SK-N-SH (cell line): ENCODE measurements around the gene RPL4. TPM values are rescaled to one million over a fixed set of nuclear protein-coding genes. Genes with fewer than 3 reads are reported as not detected.

Source experiments
- CTCF ChIA-PET: fragments of 300-600, 350-600 bp; formaldehyde crosslinking; extraction: SDS; loops from one replicate; lab custom pipeline; 2021; lab: Yijun Ruan, JAX
- POLR2A ChIA-PET: fragments of 350-600 bp; sonication (Branson Sonifier 250); formaldehyde crosslinking; extraction: SDS; loops from one replicate; lab custom pipeline; 2020; ENCODE audit warnings: antibody characterized with exemption, inconsistent platforms; lab: Yijun Ruan, JAX
- DNase-seq: peaks from one replicate; pipeline ENCODE4 v3.0.0; 2012
- H2AFZ ChIP-seq: fragments of 200-600 bp; sonication (generic); 2 replicates; pipeline ENCODE4 v1.8.1; 2016; ENCODE audit warnings: antibody characterized with exemption, mild to moderate bottlenecking, low read depth
- H3F3A ChIP-seq: fragments of 200-600 bp; sonication (generic); replicated peaks from 2 replicates; pipeline ENCODE3; 2016; ENCODE audit warnings: antibody characterized with exemption, mild to moderate bottlenecking; ENCODE audit not compliant: insufficient read depth
- H3K27ac ChIP-seq, 2 experiments: fragments of 200-500 bp in 1 of 2; fragments of 200-600 bp in 1 of 2; sonication (Bioruptor generic) in 1 of 2; sonication (generic), shearing (Covaris generic) in 1 of 2; 2 replicates each; pipeline versions ENCODE4 v1.5.1 to v1.6.1; 2014 to 2016; ENCODE audit warnings: low read depth in 2 of 2, inconsistent platforms in 1 of 2, low read length in 1 of 2, mild to moderate bottlenecking in 1 of 2, mixed read lengths in 1 of 2
- H3K27me3 ChIP-seq: fragments of 200-600 bp; sonication (generic), shearing (Covaris generic); 2 replicates; pipeline ENCODE4 v1.6.1; 2016; ENCODE audit warnings: mixed run types; ENCODE audit not compliant: insufficient read depth
- H3K36me3 ChIP-seq, 2 experiments: fragments of 200-500 bp in 1 of 2; fragments of 200-600 bp in 1 of 2; sonication (Bioruptor generic) in 1 of 2; sonication (generic) in 1 of 2; replicated peaks in 1 of 2; 2 replicates each; pipeline versions ENCODE3 to v1.5.1; 2014 to 2016; ENCODE audit warnings: low read length in 1 of 2, mild to moderate bottlenecking in 1 of 2; ENCODE audit not compliant: insufficient read depth in 2 of 2, control insufficient read depth in 1 of 2
- H3K4me1 ChIP-seq, 2 experiments: fragments of 200-500 bp in 1 of 2; fragments of 200-600 bp in 1 of 2; sonication (Bioruptor generic) in 1 of 2; sonication (generic), shearing (Covaris generic) in 1 of 2; 2 replicates each; pipeline versions ENCODE4 v1.5.1 to v1.6.1; 2014 to 2016; ENCODE audit warnings: low read depth in 1 of 2, low read length in 1 of 2, mixed run types in 1 of 2; ENCODE audit not compliant: insufficient read depth in 2 of 2, control insufficient read depth in 1 of 2
- H3K4me2 ChIP-seq: fragments of 200-600 bp; sonication (generic), shearing (Covaris generic); 2 replicates; pipeline ENCODE4 v1.6.1; 2017; ENCODE audit warnings: mixed run types
- H3K4me3 ChIP-seq, 2 experiments: fragments of 200-500 bp in 1 of 2; fragments of 200-600 bp in 1 of 2; sonication (Bioruptor generic) in 1 of 2; sonication (generic), shearing (Covaris generic) in 1 of 2; 2 replicates each; pipeline versions ENCODE4 v1.5.1 to v1.8.1; 2014 to 2016; ENCODE audit warnings: low read depth in 2 of 2, inconsistent platforms in 1 of 2, low read length in 1 of 2, mild to moderate bottlenecking in 1 of 2, mixed read lengths in 1 of 2, moderate library complexity in 1 of 2
- H3K79me2 ChIP-seq: fragments of 200-600 bp; sonication (generic); 2 replicates; pipeline ENCODE4 v1.8.1; 2017; ENCODE audit warnings: mild to moderate bottlenecking; ENCODE audit not compliant: insufficient read depth
- H3K9ac ChIP-seq: fragments of 200-600 bp; sonication (generic); 2 replicates; pipeline ENCODE4 v1.6.1; 2017; ENCODE audit warnings: mixed run types
- H3K9me2 ChIP-seq: fragments of 200-600 bp; sonication (generic); 2 replicates; pipeline ENCODE4 v1.6.1; 2017; ENCODE audit warnings: mixed run types
- H3K9me3 ChIP-seq: fragments of 200-600 bp; sonication (generic); 2 replicates; pipeline ENCODE4 v1.6.1; 2017; ENCODE audit warnings: mixed run types, mild to moderate bottlenecking, moderate library complexity
- H4K20me1 ChIP-seq: fragments of 200-600 bp; sonication (generic); 2 replicates; pipeline ENCODE4 v1.6.1; 2017; ENCODE audit warnings: mild to moderate bottlenecking, mixed run types; ENCODE audit not compliant: insufficient read depth
- CTCF ChIP-seq: fragments of 200-600 bp; sonication (generic); IDR thresholded peaks from 2 replicates; pipeline ENCODE4 v1.6.1; 2017; ENCODE audit warnings: antibody characterized with exemption, mild to moderate bottlenecking, moderate library complexity
- ELF1 ChIP-seq: IDR thresholded peaks from 2 replicates; pipeline ENCODE4 v1.4.0; 2012
- FOXM1 ChIP-seq: IDR thresholded peaks from 2 replicates; pipeline ENCODE4 v1.4.0; 2012; ENCODE audit warnings: low read depth, mild to moderate bottlenecking
- GATA2 ChIP-seq: sonication (generic); formaldehyde crosslinking; IDR thresholded peaks from 2 replicates; pipeline ENCODE4 v1.5.0; 2020; ENCODE audit warnings: mild to moderate bottlenecking, missing genetic modification reagents
- MAX ChIP-seq: IDR thresholded peaks from 2 replicates; pipeline ENCODE4 v1.4.0; 2012; ENCODE audit warnings: low read depth
- MEF2A ChIP-seq: IDR thresholded peaks from 2 replicates; pipeline ENCODE4 v1.4.0; 2012; ENCODE audit warnings: low read depth, borderline replicate concordance
- MXI1 ChIP-seq: IDR thresholded peaks from 2 replicates; pipeline ENCODE4 v1.6.1; 2012; ENCODE audit warnings: mild to moderate bottlenecking, low read depth, low read length, improper control_type of control experiment
- NFIC ChIP-seq: IDR thresholded peaks from 2 replicates; pipeline ENCODE4 v1.4.0; 2012; ENCODE audit warnings: borderline replicate concordance
- POLR2AphosphoS5 ChIP-seq: IDR thresholded peaks from 2 replicates; pipeline ENCODE4 v1.6.1; 2012; ENCODE audit warnings: low read depth, low read length
- RAD21 ChIP-seq: IDR thresholded peaks from 2 replicates; pipeline ENCODE4 v1.6.1; 2012; ENCODE audit warnings: mild to moderate bottlenecking, low read length
- RXRA ChIP-seq: IDR thresholded peaks from 2 replicates; pipeline ENCODE4 v1.4.0; 2012; ENCODE audit warnings: low read depth, mild to moderate bottlenecking, borderline replicate concordance
- SMC3 ChIP-seq: IDR thresholded peaks from 2 replicates; pipeline ENCODE4 v1.6.1; 2012; ENCODE audit warnings: low read depth, low read length, improper control_type of control experiment
- TAF1 ChIP-seq: IDR thresholded peaks from 2 replicates; pipeline ENCODE4 v1.6.1; 2012; ENCODE audit warnings: low read depth, mild to moderate bottlenecking, low read length, moderate library complexity, borderline replicate concordance
- TEAD4 ChIP-seq: IDR thresholded peaks from 2 replicates; pipeline ENCODE4 v1.4.0; 2012; ENCODE audit warnings: mild to moderate bottlenecking, borderline replicate concordance; ENCODE audit not compliant: insufficient read depth
- ZBTB33 ChIP-seq: IDR thresholded peaks from 2 replicates; pipeline ENCODE4 v1.4.0; 2012; ENCODE audit warnings: low read depth, borderline replicate concordance
- WGBS: methylation state at CpG from one replicate; pipeline ENCODE4 v1.1.6; 2017; ENCODE audit warnings: low lambda C conversion rate; 5-methylcytosine and 5-hydroxymethylcytosine counted together
- polyA plus RNA-seq, 3 experiments: library from polyadenylated mRNA; depleted of rRNA; stranded (reverse); fragments of >200 nt; gene quantifications; 2 replicates each; pipeline ENCODE4 v1.2.3, GENCODE V29; 2012
- TF ChIP-seq, protein P1 (sequence below): IDR thresholded peaks from 2 replicates; pipeline ENCODE4 v1.6.1; 2012; ENCODE audit warnings: mild to moderate bottlenecking, low read depth, low read length, moderate library complexity
- TF ChIP-seq, protein P2 (sequence below): fragments of 150-350 bp; IDR thresholded peaks from 2 replicates; pipeline ENCODE4 v1.6.1; 2017; ENCODE audit warnings: antibody characterized with exemption, low read length, low read depth, borderline replicate concordance
- TF ChIP-seq, protein P3 (sequence below): IDR thresholded peaks from 2 replicates; pipeline ENCODE4; 2012

Gene RPL4
- polyA plus RNA-seq, 1 of the 3 experiments (the other 2 are of a cell fraction): 3,177 TPM

DNA sequence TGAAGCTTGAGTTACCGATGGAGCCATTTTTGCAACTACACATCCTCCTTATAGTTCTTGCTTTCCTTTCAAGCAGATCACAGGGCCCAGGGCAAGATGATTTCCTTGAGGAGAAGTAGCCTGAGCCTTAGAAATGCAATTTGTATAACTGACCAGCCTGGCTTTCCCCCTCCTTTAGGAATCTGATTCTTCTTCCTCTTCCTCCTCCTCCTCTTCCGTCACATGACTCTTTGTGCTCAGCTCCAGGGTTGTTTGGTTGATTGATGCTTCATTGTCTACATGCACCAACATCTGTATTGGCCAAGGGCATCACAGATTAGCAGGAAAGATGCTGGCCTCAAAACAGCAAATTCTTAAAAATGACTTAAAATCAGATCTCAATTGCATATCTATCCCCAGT lies 10.4 kb downstream of the RPL4 start:
- POLR2A ChIA-PET: no interaction called here
- Histone ChIP-seq H3K9me3 (no peaks in the 10 kb centered on the region), H2AFZ (no peak overlapping the region), H4K20me1 (peaks cover 15% of the 10 kb centered on the region), H3K4me2 (no peak overlapping the region)
- TF ChIP-seq CTCF (no peak), MAX (no peak), ZBTB33 (no peak), ELF1 (no peak), TAF1 (no peak), RXRA (no peak), RAD21 (no peak), MEF2A (no peak), POLR2AphosphoS5 (no peak)
- TF ChIP-seq, all 33 proteins: peak for 0
- CTCF ChIA-PET: interaction anchor here (1.2 kb wide), 1 partner anchor 107 kb away, joined by 3 read pairs; the partner anchor contains the start of gene MAP2K1
- Histone ChIP-seq H3K79me2 (peaks cover 27% of the 10 kb centered on the region), H3K36me3 (peaks cover 62 to 76% of the 10 kb centered on the region in 2 experiments), H3K27me3 (no peaks in the 10 kb centered on the region), H3K9ac (no peak overlapping the region), H3K4me1 (peaks cover 0 to 10% of the 10 kb centered on the region in 2 experiments; a peak in 1 of 4 replicates), H3F3A (peaks cover 31% of the 10 kb centered on the region), H3K9me2 (no peaks in the 10 kb centered on the region), H3K4me3 (no peak overlapping the region), H3K27ac (no peak overlapping the region)
- DNase-seq: no peak
- WGBS: 91% methylated on average over 2 of the region's 2 CpGs

DNA sequence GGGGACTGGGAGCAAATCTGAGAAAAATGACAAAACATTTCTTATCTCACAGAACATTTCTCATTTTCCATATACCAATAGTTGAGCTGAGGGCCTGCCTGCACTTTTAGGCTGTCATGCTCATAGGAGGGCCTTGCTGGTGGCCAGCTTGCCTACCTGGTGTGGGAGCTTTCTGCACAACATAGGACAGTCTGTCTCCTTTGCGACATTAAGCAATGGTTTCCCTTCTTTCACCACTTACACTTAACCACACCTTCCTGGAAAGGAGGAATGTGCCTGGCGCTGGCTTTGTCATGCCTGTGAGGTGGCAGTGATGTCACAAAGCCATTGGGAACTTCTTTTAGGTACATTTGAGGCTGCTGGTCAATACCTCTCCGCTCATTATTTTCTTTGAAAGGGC lies 12.8 kb downstream of the RPL4 start:
- no peak overlapping the region for H3K9ac ChIP-seq
- peaks cover 16% of the 10 kb centered on the region for H3F3A ChIP-seq
- H3K9me2 ChIP-seq: no peaks in the 10 kb centered on the region
- peaks cover 21% of the 10 kb centered on the region for H3K79me2 ChIP-seq
- H3K9me3 ChIP-seq: no peaks in the 10 kb centered on the region
- WGBS: 95% methylated on average over 3 of the region's 3 CpGs
- H2AFZ ChIP-seq: no peak overlapping the region
- no peak for DNase-seq
- no peak overlapping the region for H3K4me2 ChIP-seq
- CTCF ChIA-PET: interaction anchor here (0.6 to 1.6 kb wide), 3 partner anchors 17 to 420 kb away, joined by 3 to 4 read pairs (median 3); no protein-coding TSS in a partner anchor
- POLR2A ChIA-PET: no interaction called here
- H3K27ac ChIP-seq: no peak overlapping the region
- H3K4me1 ChIP-seq: peaks cover 0 to 2% of the 10 kb centered on the region in 2 experiments; a peak in 1 of 4 replicates
- no peaks in the 10 kb centered on the region for H4K20me1 ChIP-seq
- no peaks in the 10 kb centered on the region for H3K27me3 ChIP-seq
- peaks cover 61 to 71% of the 10 kb centered on the region in 2 experiments for H3K36me3 ChIP-seq
- no peak overlapping the region for H3K4me3 ChIP-seq
- TF ChIP-seq MXI1 (no peak), GATA2 (CRISPR knock-in tag) (no peak), FOXM1 (no peak), POLR2AphosphoS5 (no peak), NFIC (no peak), MEF2A (no peak), RXRA (no peak), TEAD4 (no peak), ELF1 (no peak), SMC3 (no peak)
- TF ChIP-seq, protein P1, sequence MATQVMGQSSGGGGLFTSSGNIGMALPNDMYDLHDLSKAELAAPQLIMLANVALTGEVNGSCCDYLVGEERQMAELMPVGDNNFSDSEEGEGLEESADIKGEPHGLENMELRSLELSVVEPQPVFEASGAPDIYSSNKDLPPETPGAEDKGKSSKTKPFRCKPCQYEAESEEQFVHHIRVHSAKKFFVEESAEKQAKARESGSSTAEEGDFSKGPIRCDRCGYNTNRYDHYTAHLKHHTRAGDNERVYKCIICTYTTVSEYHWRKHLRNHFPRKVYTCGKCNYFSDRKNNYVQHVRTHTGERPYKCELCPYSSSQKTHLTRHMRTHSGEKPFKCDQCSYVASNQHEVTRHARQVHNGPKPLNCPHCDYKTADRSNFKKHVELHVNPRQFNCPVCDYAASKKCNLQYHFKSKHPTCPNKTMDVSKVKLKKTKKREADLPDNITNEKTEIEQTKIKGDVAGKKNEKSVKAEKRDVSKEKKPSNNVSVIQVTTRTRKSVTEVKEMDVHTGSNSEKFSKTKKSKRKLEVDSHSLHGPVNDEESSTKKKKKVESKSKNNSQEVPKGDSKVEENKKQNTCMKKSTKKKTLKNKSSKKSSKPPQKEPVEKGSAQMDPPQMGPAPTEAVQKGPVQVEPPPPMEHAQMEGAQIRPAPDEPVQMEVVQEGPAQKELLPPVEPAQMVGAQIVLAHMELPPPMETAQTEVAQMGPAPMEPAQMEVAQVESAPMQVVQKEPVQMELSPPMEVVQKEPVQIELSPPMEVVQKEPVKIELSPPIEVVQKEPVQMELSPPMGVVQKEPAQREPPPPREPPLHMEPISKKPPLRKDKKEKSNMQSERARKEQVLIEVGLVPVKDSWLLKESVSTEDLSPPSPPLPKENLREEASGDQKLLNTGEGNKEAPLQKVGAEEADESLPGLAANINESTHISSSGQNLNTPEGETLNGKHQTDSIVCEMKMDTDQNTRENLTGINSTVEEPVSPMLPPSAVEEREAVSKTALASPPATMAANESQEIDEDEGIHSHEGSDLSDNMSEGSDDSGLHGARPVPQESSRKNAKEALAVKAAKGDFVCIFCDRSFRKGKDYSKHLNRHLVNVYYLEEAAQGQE: no peak
- TF ChIP-seq, protein P2, sequence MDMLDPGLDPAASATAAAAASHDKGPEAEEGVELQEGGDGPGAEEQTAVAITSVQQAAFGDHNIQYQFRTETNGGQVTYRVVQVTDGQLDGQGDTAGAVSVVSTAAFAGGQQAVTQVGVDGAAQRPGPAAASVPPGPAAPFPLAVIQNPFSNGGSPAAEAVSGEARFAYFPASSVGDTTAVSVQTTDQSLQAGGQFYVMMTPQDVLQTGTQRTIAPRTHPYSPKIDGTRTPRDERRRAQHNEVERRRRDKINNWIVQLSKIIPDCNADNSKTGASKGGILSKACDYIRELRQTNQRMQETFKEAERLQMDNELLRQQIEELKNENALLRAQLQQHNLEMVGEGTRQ: no peak
- TF ChIP-seq, protein P3, sequence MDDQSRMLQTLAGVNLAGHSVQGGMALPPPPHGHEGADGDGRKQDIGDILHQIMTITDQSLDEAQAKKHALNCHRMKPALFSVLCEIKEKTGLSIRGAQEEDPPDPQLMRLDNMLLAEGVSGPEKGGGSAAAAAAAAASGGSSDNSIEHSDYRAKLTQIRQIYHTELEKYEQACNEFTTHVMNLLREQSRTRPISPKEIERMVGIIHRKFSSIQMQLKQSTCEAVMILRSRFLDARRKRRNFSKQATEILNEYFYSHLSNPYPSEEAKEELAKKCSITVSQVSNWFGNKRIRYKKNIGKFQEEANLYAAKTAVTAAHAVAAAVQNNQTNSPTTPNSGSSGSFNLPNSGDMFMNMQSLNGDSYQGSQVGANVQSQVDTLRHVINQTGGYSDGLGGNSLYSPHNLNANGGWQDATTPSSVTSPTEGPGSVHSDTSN: no peak
